ENCODE results near the gene JMJD8. TPM values are rescaled to one million over a fixed set of nuclear protein-coding genes. Genes with fewer than 3 reads are reported as not detected.

JMJD8 gene
- total RNA-seq, 1 experiment from 2014 or later = 47.1 TPM

- DNase-seq (ENCODE audit: low read depth) = no peak
Observed at GRCh38 chr16:722835-723633, 38.9 kb upstream of the JMJD8 start.

- DNase-seq (ENCODE audit: low read depth) = no peak
Observed at GRCh38 chr16:721765-722540, 37.8 kb upstream of the JMJD8 start.

- peak; percentile 67 for DNase-seq (ENCODE audit: low read depth)
Observed at GRCh38 chr16:720990-721764, 37.0 kb upstream of the JMJD8 start, which contains the start of gene ANTKMT. ANTKMT (plus strand) TSS chr16:721146; CDS start chr16:721275, 129 bp downstream.

- peak; percentile 71 for DNase-seq (ENCODE audit: low read depth)
Observed at GRCh38 chr16:720447-720989, 36.4 kb upstream of the JMJD8 start.

- no peak for DNase-seq (ENCODE audit: low read depth)
Observed at GRCh38 chr16:719815-720446, 35.8 kb upstream of the JMJD8 start.

- no peak for DNase-seq (ENCODE audit: low read depth)
Observed at GRCh38 chr16:718922-719321, 34.8 kb upstream of the JMJD8 start.

GRCh38 chr16:718389-718788, 34.3 kb upstream of the JMJD8 start:
- DNase-seq (ENCODE audit: low read depth) = no peak

GRCh38 chr16:717450-718245, 33.5 kb upstream of the JMJD8 start:
- no peak for DNase-seq (ENCODE audit: low read depth)

GRCh38 chr16:716768-717325, 32.7 kb upstream of the JMJD8 start:
- no peak for DNase-seq (ENCODE audit: low read depth)

- peak; percentile 70 for DNase-seq (ENCODE audit: low read depth)
Observed at GRCh38 chr16:716200-716568, 32.0 kb upstream of the JMJD8 start.

- no peak for DNase-seq (ENCODE audit: low read depth)
Observed at GRCh38 chr16:715477-716199, 31.5 kb upstream of the JMJD8 start.

- peak; percentile 80 for DNase-seq (ENCODE audit: low read depth)
Observed at GRCh38 chr16:714558-715476, 30.7 kb upstream of the JMJD8 start, which contains the start of gene METRN. METRN (plus strand) TSS chr16:715118; CDS start chr16:715290, 172 bp downstream.

- peak; percentile 72 for DNase-seq (ENCODE audit: low read depth)
Observed at GRCh38 chr16:714079-714478, 29.9 kb upstream of the JMJD8 start.

GRCh38 chr16:712740-713250, 28.7 kb upstream of the JMJD8 start:
- DNase-seq (ENCODE audit: low read depth) = peak; percentile 92

- peak; percentile 61 for DNase-seq (ENCODE audit: low read depth)
Observed at GRCh38 chr16:711548-712320, 27.6 kb upstream of the JMJD8 start.

GRCh38 chr16:711084-711483, 26.9 kb upstream of the JMJD8 start:
- no peak for DNase-seq (ENCODE audit: low read depth)

GRCh38 chr16:710500-711075, 26.5 kb upstream of the JMJD8 start:
- no peak for DNase-seq (ENCODE audit: low read depth)
